ENCODE data around the gene HOTAIR.

DNA sequence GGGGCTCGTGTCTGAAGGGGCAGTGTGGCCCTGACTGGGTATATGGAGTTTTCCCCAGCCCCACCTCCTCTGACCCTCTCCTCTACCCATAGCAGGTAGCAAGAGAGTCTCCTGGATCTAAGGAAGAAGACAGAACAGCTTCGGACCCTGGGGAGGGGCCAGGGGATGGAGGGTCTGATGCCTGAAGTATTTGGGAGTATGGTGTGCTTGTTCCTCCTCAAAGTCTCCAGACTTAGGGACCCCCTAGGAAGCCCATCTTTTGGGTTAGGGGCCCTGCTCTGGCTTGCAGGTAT is 33.5 kb upstream of the HOTAIR start:
- no peak for TF ChIP-seq POLR2AphosphoS5 (IDR thresholded peaks at IDR 0.05)
- no peak for TF ChIP-seq EP300 (IDR thresholded peaks at IDR 0.05)
- TF ChIP-seq, protein P1, sequence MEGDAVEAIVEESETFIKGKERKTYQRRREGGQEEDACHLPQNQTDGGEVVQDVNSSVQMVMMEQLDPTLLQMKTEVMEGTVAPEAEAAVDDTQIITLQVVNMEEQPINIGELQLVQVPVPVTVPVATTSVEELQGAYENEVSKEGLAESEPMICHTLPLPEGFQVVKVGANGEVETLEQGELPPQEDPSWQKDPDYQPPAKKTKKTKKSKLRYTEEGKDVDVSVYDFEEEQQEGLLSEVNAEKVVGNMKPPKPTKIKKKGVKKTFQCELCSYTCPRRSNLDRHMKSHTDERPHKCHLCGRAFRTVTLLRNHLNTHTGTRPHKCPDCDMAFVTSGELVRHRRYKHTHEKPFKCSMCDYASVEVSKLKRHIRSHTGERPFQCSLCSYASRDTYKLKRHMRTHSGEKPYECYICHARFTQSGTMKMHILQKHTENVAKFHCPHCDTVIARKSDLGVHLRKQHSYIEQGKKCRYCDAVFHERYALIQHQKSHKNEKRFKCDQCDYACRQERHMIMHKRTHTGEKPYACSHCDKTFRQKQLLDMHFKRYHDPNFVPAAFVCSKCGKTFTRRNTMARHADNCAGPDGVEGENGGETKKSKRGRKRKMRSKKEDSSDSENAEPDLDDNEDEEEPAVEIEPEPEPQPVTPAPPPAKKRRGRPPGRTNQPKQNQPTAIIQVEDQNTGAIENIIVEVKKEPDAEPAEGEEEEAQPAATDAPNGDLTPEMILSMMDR (IDR thresholded peaks at IDR 0.05), result no peak
- no peak for TF ChIP-seq POLR2A (IDR thresholded peaks at IDR 0.05)
